HEK293 (cell line): ENCODE measurements around the gene CLDN6.

ENCODE experiments used
- CTCF ChIA-PET: fragments of 350-600 bp; formaldehyde crosslinking; extraction: SDS; loops from one replicate; lab custom pipeline; 2021; ENCODE audit warnings: antibody characterized with exemption; lab: Yijun Ruan, JAX
- POLR2A ChIA-PET: fragments of 300-600 bp; formaldehyde crosslinking; extraction: SDS; loops from one replicate; lab custom pipeline; 2020; ENCODE audit warnings: antibody characterized with exemption, inconsistent platforms; lab: Yijun Ruan, JAX
- H3K27ac ChIP-seq: fragments of 200-500 bp; sonication (Bioruptor generic); 2 replicates; pipeline ENCODE4 v1.5.1; 2014; ENCODE audit warnings: low read depth, low read length, control low read depth, inconsistent platforms; ENCODE audit errors: extremely low read depth
- H3K36me3 ChIP-seq, 2 experiments: fragments of 200-500 bp in 1 of 2; sonication (Bioruptor generic) in 1 of 2; 1 replicate in 1 of 2; 2 replicates in 1 of 2; pipeline ENCODE4 v1.5.1; 2014 to 2017; ENCODE audit warnings: inconsistent platforms in 2 of 2, low read length in 2 of 2; ENCODE audit not compliant: control insufficient read depth in 2 of 2, insufficient read depth in 1 of 2
- H3K4me1 ChIP-seq: fragments of 200-500 bp; sonication (Bioruptor generic); 2 replicates; pipeline ENCODE4 v1.5.1; 2014; ENCODE audit warnings: mild to moderate bottlenecking, low read length, inconsistent platforms; ENCODE audit not compliant: control insufficient read depth, insufficient read depth
- H3K4me3 ChIP-seq: 2 replicates; pipeline ENCODE4 v1.5.1; 2011; ENCODE audit warnings: low read depth, mild to moderate bottlenecking, control low read depth, low read length, moderate library complexity
- H3K9me3 ChIP-seq: fragments of 200-500 bp; sonication (Bioruptor generic); 2 replicates; pipeline ENCODE4 v1.5.1; 2014; ENCODE audit warnings: low read depth, low read length, inconsistent platforms; ENCODE audit not compliant: control insufficient read depth, insufficient read depth
- FEZF1 ChIP-seq: fragments of 450-650 bp; formaldehyde crosslinking; IDR thresholded peaks from 2 replicates; pipeline ENCODE4 v1.5.1; 2016; ENCODE audit warnings: missing biosample characterization, missing genetic modification characterization
- GLI2 ChIP-seq: fragments of 450-650 bp; formaldehyde crosslinking; IDR thresholded peaks from 2 replicates; pipeline ENCODE4; 2017; ENCODE audit warnings: missing biosample characterization, missing genetic modification characterization, low read depth, borderline replicate concordance
- HOXC10 ChIP-seq: sonication (generic); formaldehyde crosslinking; IDR thresholded peaks from 2 replicates; pipeline ENCODE4 v1.8.1; 2023; ENCODE audit warnings: mild to moderate bottlenecking, missing genetic modification reagents
- SALL2 ChIP-seq: fragments of 450-650 bp; formaldehyde crosslinking; IDR thresholded peaks from 2 replicates; pipeline ENCODE4 v1.5.0; 2017; ENCODE audit warnings: missing biosample characterization, mild to moderate bottlenecking, missing genetic modification characterization, borderline replicate concordance
- SCRT1 ChIP-seq: fragments of 450-650 bp; formaldehyde crosslinking; IDR thresholded peaks from 2 replicates; pipeline ENCODE4 v1.5.1; 2016; ENCODE audit warnings: missing biosample characterization, missing genetic modification characterization, borderline replicate concordance
- SP2 ChIP-seq: fragments of 450-650 bp; formaldehyde crosslinking; IDR thresholded peaks from 2 replicates; pipeline ENCODE4 v1.5.1; 2016; ENCODE audit warnings: missing biosample characterization, missing genetic modification characterization
- SP3 ChIP-seq: fragments of 450-650 bp; formaldehyde crosslinking; IDR thresholded peaks from 2 replicates; pipeline ENCODE4 v1.5.1; 2016; ENCODE audit warnings: missing biosample characterization, missing genetic modification characterization
- TCF7L2 ChIP-seq: IDR thresholded peaks from 2 replicates; pipeline ENCODE4 v1.6.1; 2011; ENCODE audit warnings: low read depth, mild to moderate bottlenecking, inconsistent platforms, low read length, moderate library complexity, borderline replicate concordance
- ZBTB48 ChIP-seq: fragments of 450-650 bp; formaldehyde crosslinking; IDR thresholded peaks from 2 replicates; pipeline ENCODE4 v1.5.1; 2016; ENCODE audit warnings: missing biosample characterization, missing genetic modification characterization
- ZBTB8A ChIP-seq: fragments of 450-650 bp; formaldehyde crosslinking; IDR thresholded peaks from 2 replicates; pipeline ENCODE4 v1.5.1; 2016; ENCODE audit warnings: missing biosample characterization, missing genetic modification characterization
- ZNF121 ChIP-seq: fragments of 450-650 bp; formaldehyde crosslinking; IDR thresholded peaks from 2 replicates; pipeline ENCODE4 v1.5.1; 2016; ENCODE audit warnings: missing biosample characterization, missing genetic modification characterization
- ZNF148 ChIP-seq: fragments of 450-650 bp; formaldehyde crosslinking; IDR thresholded peaks from 2 replicates; pipeline ENCODE4 v1.5.0; 2017; ENCODE audit warnings: missing biosample characterization, missing genetic modification characterization, borderline replicate concordance
- ZNF341 ChIP-seq: fragments of 450-650 bp; formaldehyde crosslinking; IDR thresholded peaks from 2 replicates; pipeline ENCODE4; 2016; ENCODE audit warnings: low read depth, missing biosample characterization, missing genetic modification characterization
- ZNF449 ChIP-seq: fragments of 450-650 bp; formaldehyde crosslinking; IDR thresholded peaks from 2 replicates; pipeline ENCODE4 v1.5.1; 2017; ENCODE audit warnings: missing biosample characterization, mild to moderate bottlenecking, missing genetic modification characterization, moderate library complexity
- ZNF521 ChIP-seq: fragments of 450-650 bp; formaldehyde crosslinking; IDR thresholded peaks from 2 replicates; pipeline ENCODE4 v1.5.1; 2017; ENCODE audit warnings: missing biosample characterization, mild to moderate bottlenecking, missing genetic modification characterization
- ZNF654 ChIP-seq: fragments of 450-650 bp; formaldehyde crosslinking; IDR thresholded peaks from 2 replicates; pipeline ENCODE4 v1.5.1; 2016; ENCODE audit warnings: low read depth, missing biosample characterization, missing genetic modification characterization
- ZNF785 ChIP-seq: fragments of 450-650 bp; formaldehyde crosslinking; IDR thresholded peaks from 2 replicates; pipeline ENCODE4 v1.5.1; 2016; ENCODE audit warnings: missing biosample characterization, missing genetic modification characterization
- ZNF830 ChIP-seq: fragments of 450-650 bp; IDR thresholded peaks from 2 replicates; pipeline ENCODE4 v1.5.0; 2018; ENCODE audit warnings: missing biosample characterization, missing genetic modification characterization, low read depth, mild to moderate bottlenecking, moderate library complexity
- TF ChIP-seq, protein P1 (sequence below): fragments of 450-650 bp; formaldehyde crosslinking; IDR thresholded peaks from 2 replicates; pipeline ENCODE4 v1.5.1; 2016; ENCODE audit warnings: missing biosample characterization, missing genetic modification characterization
- TF ChIP-seq, protein P2 (sequence below): fragments of 450-650 bp; formaldehyde crosslinking; IDR thresholded peaks from 2 replicates; pipeline ENCODE4 v1.5.1; 2016; ENCODE audit warnings: missing biosample characterization, missing genetic modification characterization

Gene CLDN6

DNA sequence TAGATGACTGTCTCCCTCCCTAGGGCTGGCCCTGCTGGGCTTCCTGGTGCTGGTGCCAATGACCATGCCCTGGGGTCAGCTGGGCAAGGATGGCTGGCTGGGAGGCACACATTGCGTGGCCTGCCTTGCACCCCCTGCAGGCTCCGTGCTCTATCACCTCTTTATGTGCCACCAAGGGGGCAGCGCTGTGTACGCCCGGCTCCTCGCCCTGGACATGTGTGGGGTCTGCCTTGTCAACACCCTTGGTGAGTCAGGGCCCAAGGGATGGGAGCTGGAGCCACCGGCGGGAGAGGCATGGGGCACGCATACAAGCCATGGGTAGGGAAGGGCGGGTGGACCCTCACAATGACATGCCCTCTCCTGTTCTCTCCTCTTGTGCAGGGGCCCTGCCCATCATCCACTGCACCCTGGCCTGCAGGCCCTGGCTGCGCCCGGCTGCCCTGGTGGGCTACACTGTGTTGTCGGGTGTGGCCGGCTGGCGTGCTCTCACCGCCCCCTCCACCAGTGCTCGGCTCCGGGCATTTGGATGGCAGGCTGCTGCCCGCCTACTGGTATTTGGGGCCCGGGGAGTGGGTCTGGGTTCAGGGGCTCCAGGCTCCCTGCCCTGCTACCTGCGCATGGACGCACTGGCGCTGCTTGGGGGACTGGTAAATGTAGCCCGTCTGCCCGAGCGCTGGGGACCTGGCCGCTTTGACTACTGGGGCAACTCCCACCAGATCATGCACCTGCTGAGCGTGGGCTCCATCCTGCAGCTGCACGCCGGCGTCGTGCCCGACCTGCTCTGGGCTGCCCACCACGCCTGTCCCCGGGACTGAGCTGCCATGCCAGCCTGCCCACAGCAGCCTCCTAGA lies 46.6 kb downstream of the CLDN6 start (continued):
- no peak for TF ChIP-seq SCRT1 (tag by site-specific recombination)
- TF ChIP-seq ZBTB48 (tag by site-specific recombination): no peak
- no peak for TF ChIP-seq SP3 (tag by site-specific recombination)
- no peak for TF ChIP-seq ZNF521 (tag by site-specific recombination)
- TF ChIP-seq ZNF785 (tag by site-specific recombination): no peak
- TF ChIP-seq, protein P1, sequence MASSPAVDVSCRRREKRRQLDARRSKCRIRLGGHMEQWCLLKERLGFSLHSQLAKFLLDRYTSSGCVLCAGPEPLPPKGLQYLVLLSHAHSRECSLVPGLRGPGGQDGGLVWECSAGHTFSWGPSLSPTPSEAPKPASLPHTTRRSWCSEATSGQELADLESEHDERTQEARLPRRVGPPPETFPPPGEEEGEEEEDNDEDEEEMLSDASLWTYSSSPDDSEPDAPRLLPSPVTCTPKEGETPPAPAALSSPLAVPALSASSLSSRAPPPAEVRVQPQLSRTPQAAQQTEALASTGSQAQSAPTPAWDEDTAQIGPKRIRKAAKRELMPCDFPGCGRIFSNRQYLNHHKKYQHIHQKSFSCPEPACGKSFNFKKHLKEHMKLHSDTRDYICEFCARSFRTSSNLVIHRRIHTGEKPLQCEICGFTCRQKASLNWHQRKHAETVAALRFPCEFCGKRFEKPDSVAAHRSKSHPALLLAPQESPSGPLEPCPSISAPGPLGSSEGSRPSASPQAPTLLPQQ (tag by site-specific recombination): 0 out of 2 replicates have a peak, but pooled peaks have one; percentile 18
- TF ChIP-seq SALL2 (tag by site-specific recombination): no peak

- Histone ChIP-seq H3K4me3 (peak overlapping the region; percentile 74), H3K9me3 (no peaks in the 10 kb centered on the region), H3K27ac (peak overlapping the region; percentile 80), H3K36me3 (peaks cover 0 to 48% of the 10 kb centered on the region in 2 experiments; a peak in 1 of 3 replicates)
- CTCF ChIA-PET: interaction anchor here (0.6 to 2.0 kb wide), 9 partner anchors 8 to 187 kb away, joined by 3 to 12 read pairs (median 5); partner anchors contain the start of gene PKMYT1
- peak; percentile 1; the same call in 1 of the 2 replicates for TF ChIP-seq ZNF449
- TF ChIP-seq ZNF341 (tag by site-specific recombination): peak; percentile 50; the same call in 1 of the 2 replicates
- TF ChIP-seq ZNF121 (tag by site-specific recombination): no peak
- no peak for TF ChIP-seq ZNF654 (tag by site-specific recombination)
- TF ChIP-seq ZBTB8A: 0 out of 2 replicates have a peak, but pooled peaks have one; percentile 3
- TF ChIP-seq, all 188 proteins: peak for 3
- peaks cover 9% of the 10 kb centered on the region for H3K4me1 ChIP-seq
- POLR2A ChIA-PET: interaction anchor here (1.0 to 2.4 kb wide), 5 partner anchors 8 to 57 kb away, joined by 3 to 19 read pairs (median 9); partner anchors contain the start of genes PKMYT1 and TNFRSF12A
Measured at GRCh38 chr16:2970563-2970962, 47.4 kb downstream of the CLDN6 start.

DNA sequence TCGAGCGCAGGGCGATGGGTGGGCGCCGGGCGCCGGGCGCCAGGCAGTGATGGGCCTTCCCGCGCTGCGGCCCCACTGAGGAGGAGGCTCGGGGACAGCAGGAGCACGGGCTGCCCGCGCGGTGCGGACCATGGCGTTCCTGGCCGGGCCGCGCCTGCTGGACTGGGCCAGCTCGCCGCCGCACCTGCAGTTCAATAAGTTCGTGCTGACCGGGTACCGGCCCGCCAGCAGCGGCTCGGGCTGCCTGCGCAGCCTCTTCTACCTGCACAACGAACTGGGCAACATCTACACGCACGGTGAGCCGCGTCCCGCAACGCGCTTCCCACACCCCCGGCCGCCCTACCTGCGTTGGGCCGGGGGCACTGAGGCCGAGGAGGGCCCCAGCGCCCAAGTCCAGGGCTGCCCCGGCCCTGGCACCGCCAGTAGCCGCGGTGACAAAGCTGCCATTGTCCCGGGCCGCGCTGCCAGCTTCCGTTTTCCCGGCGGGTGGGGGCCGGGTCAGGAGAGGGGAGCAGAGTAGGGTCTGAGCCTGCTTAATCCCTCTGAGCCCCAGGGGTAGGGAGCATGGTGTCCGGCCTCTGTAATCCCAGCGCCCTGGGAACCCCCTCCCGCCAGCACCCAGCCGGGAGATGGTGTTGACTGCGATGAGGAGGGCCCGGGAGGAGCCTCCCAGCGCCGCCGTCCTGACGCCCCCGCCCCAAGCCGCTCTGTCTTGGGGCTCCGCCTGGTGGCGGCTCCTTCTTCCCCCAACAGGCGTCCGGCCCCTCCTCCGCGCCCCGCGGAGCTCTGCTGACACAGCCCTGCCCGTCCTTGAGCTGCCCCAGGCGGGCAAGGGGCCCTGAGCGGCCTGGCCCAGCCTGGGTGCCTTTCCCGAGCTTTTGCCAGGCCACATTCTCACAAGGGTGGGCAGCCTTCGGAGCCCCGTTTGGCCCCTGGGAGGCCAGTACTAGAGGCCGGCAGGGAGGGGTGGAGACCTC lies 48.1 kb downstream of the CLDN6 start:
- Histone ChIP-seq H3K4me3 (peak overlapping the region; percentile 74), H3K36me3 (peaks cover 0 to 40% of the 10 kb centered on the region in 2 experiments; a peak in 1 of 3 replicates), H3K9me3 (no peaks in the 10 kb centered on the region), H3K27ac (peak overlapping the region; percentile 80), H3K4me1 (peaks cover 9% of the 10 kb centered on the region)
- CTCF ChIA-PET: interaction anchor here (0.6 to 2.0 kb wide), 11 partner anchors 8 to 188 kb away, joined by 3 to 12 read pairs (median 5); partner anchors contain the start of gene PKMYT1
- POLR2A ChIA-PET: interaction anchor here (1.0 to 2.4 kb wide), 7 partner anchors 9 to 59 kb away, joined by 3 to 19 read pairs (median 4); partner anchors contain the start of genes PKMYT1 and TNFRSF12A
- TF ChIP-seq TCF7L2: no peak
- TF ChIP-seq GLI2 (tag by site-specific recombination): no peak
- TF ChIP-seq ZNF148 (tag by site-specific recombination): no peak
- TF ChIP-seq, protein P2, sequence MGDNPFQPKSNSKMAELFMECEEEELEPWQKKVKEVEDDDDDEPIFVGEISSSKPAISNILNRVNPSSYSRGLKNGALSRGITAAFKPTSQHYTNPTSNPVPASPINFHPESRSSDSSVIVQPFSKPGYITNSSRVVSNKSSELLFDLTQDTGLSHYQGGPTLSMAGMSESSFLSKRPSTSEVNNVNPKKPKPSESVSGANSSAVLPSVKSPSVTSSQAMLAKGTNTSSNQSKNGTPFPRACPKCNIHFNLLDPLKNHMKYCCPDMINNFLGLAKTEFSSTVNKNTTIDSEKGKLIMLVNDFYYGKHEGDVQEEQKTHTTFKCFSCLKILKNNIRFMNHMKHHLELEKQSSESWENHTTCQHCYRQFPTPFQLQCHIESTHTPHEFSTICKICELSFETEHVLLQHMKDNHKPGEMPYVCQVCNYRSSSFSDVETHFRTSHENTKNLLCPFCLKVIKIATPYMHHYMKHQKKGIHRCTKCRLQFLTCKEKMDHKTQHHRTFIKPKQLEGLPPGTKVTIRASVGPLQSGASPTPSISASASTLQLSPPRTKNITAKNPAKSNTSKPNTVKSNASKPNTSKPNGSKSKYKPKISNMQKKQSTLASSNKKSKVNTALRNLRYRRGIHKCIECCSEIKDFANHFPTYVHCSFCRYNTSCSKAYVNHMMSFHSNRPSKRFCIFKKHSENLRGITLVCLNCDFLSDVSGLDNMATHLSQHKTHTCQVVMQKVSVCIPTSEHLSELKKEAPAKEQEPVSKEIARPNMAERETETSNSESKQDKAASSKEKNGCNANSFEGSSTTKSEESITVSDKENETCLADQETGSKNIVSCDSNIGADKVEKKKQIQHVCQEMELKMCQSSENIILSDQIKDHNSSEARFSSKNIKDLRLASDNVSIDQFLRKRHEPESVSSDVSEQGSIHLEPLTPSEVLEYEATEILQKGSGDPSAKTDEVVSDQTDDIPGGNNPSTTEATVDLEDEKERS: no peak
- TF ChIP-seq HOXC10 (CRISPR knock-in tag): no peak
- peak; percentile 80 for TF ChIP-seq SP2 (tag by site-specific recombination)
- no peak for TF ChIP-seq ZNF830 (tag by site-specific recombination)
- no peak for TF ChIP-seq FEZF1 (tag by site-specific recombination)
